ENCODE measurements around the gene GSTM5. TPM values are rescaled to one million over a fixed set of nuclear protein-coding genes. Genes with fewer than 3 reads are reported as not detected.

GSTM5 gene
- total RNA-seq, 1 donor from 2014 or later, result not detected

- Histone ChIP-seq H3K4me3 (ENCODE audit: low read depth, low read length) (no peak overlapping the region), H3K27me3 (ENCODE audit: control insufficient read depth, insufficient read depth, low read length) (no peaks in the 10 kb centered on the region), H3K36me3 (ENCODE audit: control insufficient read depth, insufficient read depth, low read length) (no peaks in the 10 kb centered on the region)
- no peak for TF ChIP-seq CTCF (IDR thresholded peaks at IDR 0.05; ENCODE audit: insufficient read depth, low read length, poor library complexity, severe bottlenecking)
- no peak for DNase-seq (ENCODE audit: low read depth)
Measured at GRCh38 chr1:109726728-109727373, 14.8 kb downstream of the GSTM5 start.

- no peaks in the 10 kb centered on the region for H3K36me3 ChIP-seq (ENCODE audit: control insufficient read depth, insufficient read depth, low read length)
- H3K27me3 ChIP-seq (ENCODE audit: control insufficient read depth, insufficient read depth, low read length), result no peaks in the 10 kb centered on the region
- DNase-seq (ENCODE audit: low read depth), result no peak
- TF ChIP-seq CTCF (IDR thresholded peaks at IDR 0.05; ENCODE audit: insufficient read depth, low read length, poor library complexity, severe bottlenecking), result no peak
- no peak overlapping the region for H3K4me3 ChIP-seq (ENCODE audit: low read depth, low read length)
Measured at GRCh38 chr1:109728870-109729269, 16.8 kb downstream of the GSTM5 start.

DNA sequence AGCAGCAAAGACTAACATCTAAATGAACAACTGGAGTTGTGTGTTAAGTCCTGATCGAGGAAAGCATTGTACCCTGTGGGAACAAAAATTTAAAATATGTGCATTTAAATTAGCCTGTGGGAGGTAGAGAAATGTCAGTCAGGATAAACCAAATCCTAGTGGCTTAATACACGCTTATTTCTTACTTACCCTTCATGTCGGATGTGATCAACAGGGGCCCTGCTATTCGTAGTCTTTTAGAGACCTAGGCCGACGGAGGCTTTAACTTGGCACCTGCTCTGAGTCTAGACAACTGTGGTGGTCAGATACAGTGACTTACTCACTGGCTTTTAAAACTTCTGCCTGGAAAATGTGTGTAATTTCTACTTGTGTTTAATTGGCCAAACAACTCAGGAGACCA is 18.6 kb downstream of the GSTM5 start:
- Histone ChIP-seq H3K4me3 (ENCODE audit: low read depth, low read length) (no peak overlapping the region), H3K36me3 (ENCODE audit: control insufficient read depth, insufficient read depth, low read length) (no peaks in the 10 kb centered on the region), H3K27me3 (ENCODE audit: control insufficient read depth, insufficient read depth, low read length) (no peaks in the 10 kb centered on the region)
- DNase-seq (ENCODE audit: low read depth), result no peak
- TF ChIP-seq CTCF (IDR thresholded peaks at IDR 0.05; ENCODE audit: insufficient read depth, low read length, poor library complexity, severe bottlenecking), result no peak

DNA sequence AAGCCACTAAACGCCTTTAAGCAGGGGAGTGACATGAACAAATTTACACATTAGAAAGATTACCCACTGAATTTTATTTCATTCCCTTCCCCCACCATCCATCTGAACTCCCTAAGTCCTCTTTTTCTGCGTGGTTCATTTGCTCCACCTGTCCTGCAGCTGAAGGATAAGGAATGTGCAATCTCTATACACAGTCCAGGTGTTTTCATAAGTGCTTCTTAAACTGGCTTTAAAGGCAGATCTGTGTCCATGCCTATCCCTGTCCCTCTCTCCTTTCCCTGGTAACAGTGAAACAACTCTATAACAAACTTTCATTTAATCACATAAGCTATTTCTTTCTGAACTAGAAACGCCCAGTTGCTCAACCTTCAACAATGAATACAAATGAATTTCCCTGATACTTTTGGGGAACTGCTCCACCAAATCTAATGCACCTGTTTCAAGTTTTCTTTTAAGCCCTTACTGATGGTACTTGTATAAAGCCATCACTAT is 20.4 kb downstream of the GSTM5 start:
- Histone ChIP-seq H3K4me3 (ENCODE audit: low read depth, low read length) (no peak overlapping the region), H3K27me3 (ENCODE audit: control insufficient read depth, insufficient read depth, low read length) (no peaks in the 10 kb centered on the region), H3K36me3 (ENCODE audit: control insufficient read depth, insufficient read depth, low read length) (no peaks in the 10 kb centered on the region)

DNA sequence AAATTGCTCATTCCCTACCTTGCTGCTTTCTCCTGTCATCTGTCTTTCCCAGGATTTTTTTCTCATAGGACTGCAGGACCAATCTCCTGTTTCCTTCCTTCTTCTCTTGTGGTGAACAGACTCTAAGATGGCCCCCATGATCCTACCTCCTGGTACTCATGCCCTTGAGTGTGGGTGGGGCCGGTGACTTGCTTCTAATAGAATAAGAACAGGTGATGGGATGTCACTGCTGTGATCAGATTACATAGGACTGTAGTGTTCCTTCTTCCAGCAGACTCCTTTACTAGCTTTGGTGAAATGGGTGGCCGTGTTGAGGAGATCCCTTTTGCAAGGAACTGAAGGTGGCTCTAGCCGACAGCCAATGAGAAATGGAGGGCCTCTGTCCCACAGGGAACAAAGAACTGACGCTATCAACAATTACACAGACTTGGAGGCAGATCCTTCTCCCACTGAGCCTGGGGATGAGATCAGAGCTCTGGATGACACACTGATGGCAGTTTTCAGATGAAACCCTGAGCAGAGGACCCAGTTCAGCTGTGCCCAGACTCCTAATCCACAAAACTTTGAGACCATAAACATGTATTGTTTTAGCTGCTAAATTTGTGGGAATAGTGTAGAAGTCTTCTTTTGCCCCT is 21.3 kb downstream of the GSTM5 start:
- Histone ChIP-seq H3K36me3 (ENCODE audit: control insufficient read depth, insufficient read depth, low read length) (no peaks in the 10 kb centered on the region), H3K4me3 (ENCODE audit: low read depth, low read length) (no peak overlapping the region), H3K27me3 (ENCODE audit: control insufficient read depth, insufficient read depth, low read length) (no peaks in the 10 kb centered on the region)
- DNase-seq (ENCODE audit: low read depth), result no peak
- no peak for TF ChIP-seq CTCF (IDR thresholded peaks at IDR 0.05; ENCODE audit: insufficient read depth, low read length, poor library complexity, severe bottlenecking)

More for the DNA sequence above, 20.4 kb downstream of the GSTM5 start:
- no peak for TF ChIP-seq CTCF (IDR thresholded peaks at IDR 0.05; ENCODE audit: insufficient read depth, low read length, poor library complexity, severe bottlenecking)
- no peak for DNase-seq (ENCODE audit: low read depth)
